Measurements from ENCODE around the gene PRKAB1. TPM values are rescaled to one million over a fixed set of nuclear protein-coding genes. Genes with fewer than 3 reads are reported as not detected.
A peak's percentile ranks its signal among the peaks of the same experiment; 100 is the strongest.

Gene PRKAB1
- total RNA-seq, 1 donor from 2014 or later: 30.3 TPM

- intact Hi-C loops (cut with micrococcal nuclease): loop anchor here (1.0 to 5.0 kb wide), 4 partner anchors 210 to 1295 kb away; partner anchors contain the start of genes CIT and TAOK3
- Mint-ChIP-seq H3K4me1 (ENCODE audit: low read depth) (peaks cover 42% of the 10 kb centered on the region), H3K9me3 (no peaks in the 10 kb centered on the region), H3K27me3 (ENCODE audit: insufficient read depth) (peaks cover 5% of the 10 kb centered on the region), H3K27ac (peak overlapping the region; percentile 81), H3K4me3 (peak overlapping the region; percentile 95), H3K36me3 (ENCODE audit: low read depth) (peaks cover 25% of the 10 kb centered on the region)
- DNase-seq (ENCODE audit: low spot score): no peak
These were observed 895 bp upstream of the PRKAB1 start for GRCh38 chr12:119666900-119667576.

DNA sequence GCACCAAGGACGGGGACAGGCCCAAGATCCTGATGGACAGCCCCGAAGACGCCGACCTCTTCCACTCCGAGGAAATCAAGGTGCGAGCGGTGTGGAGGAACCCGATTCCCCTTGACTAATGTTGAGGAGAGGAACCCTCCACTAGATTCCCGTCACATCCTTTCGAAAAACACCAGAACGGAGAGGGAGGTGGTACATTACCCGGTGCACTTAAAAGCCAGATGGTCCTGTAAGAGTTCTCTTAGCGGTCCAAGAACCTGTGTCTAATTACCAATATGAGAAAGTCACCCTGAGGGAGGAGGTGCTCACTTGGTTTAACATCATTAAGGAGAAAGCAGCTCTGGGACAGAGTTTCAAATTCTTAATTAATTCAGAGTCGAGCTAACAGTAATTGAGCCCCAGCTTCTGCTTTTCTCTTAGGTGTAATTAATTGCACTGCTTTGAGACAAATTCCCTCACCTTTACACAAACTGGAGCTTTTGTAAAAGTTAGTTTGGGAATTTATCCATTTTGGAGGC lies 450 bp downstream of the PRKAB1 start:
- Mint-ChIP-seq H3K27me3 (ENCODE audit: insufficient read depth) (no peaks in the 10 kb centered on the region), H3K4me1 (ENCODE audit: low read depth) (peaks cover 56% of the 10 kb centered on the region), H3K4me3 (peak overlapping the region; percentile 95), H3K36me3 (ENCODE audit: low read depth) (peaks cover 38% of the 10 kb centered on the region), H3K27ac (peak overlapping the region; percentile 82), H3K9me3 (no peaks in the 10 kb centered on the region)
- DNase-seq (ENCODE audit: low spot score): no peak
- intact Hi-C loops (cut with micrococcal nuclease): loop anchor here (5.0 kb wide), 3 partner anchors 209 to 1296 kb away; partner anchors contain the start of genes CIT and TAOK3

- Mint-ChIP-seq H3K27ac (peak overlapping the region; percentile 80), H3K4me1 (ENCODE audit: low read depth) (peaks cover 71% of the 10 kb centered on the region), H3K36me3 (ENCODE audit: low read depth) (peaks cover 49% of the 10 kb centered on the region), H3K27me3 (ENCODE audit: insufficient read depth) (no peaks in the 10 kb centered on the region), H3K4me3 (peak overlapping the region; percentile 82), H3K9me3 (no peaks in the 10 kb centered on the region)
- no peak for DNase-seq (ENCODE audit: low spot score)
- intact Hi-C loops (cut with micrococcal nuclease): loop anchor here (5.0 kb wide), 3 partner anchors 207 to 1298 kb away; partner anchors contain the start of genes CIT and TAOK3
These were observed 2.0 kb downstream of the PRKAB1 start for GRCh38 chr12:119669744-119670472.

DNA sequence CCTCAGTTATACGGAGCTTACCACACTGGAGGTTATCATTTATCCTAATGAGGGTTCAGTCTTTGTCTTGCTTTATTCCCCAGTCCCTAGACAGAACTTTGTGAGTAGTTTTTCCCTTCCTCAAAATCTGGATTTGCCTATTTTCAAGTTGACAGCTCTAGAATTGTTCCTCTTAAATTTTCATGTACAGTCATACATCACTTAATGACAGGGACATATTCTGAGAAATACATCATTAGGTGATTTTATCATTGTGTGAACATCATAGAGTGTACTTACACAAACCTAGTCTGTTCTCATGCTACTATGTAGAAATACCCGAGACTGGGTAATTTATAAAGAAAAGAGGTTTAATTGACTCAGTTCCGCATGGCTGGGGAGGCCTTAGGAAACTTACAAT lies 3.1 kb downstream of the PRKAB1 start:
- DNase-seq (ENCODE audit: low spot score): no peak
- peak overlapping the region; percentile 16 for H3K4me3 Mint-ChIP-seq
- peaks cover 58% of the 10 kb centered on the region for H3K36me3 Mint-ChIP-seq (ENCODE audit: low read depth)
- no peaks in the 10 kb centered on the region for H3K9me3 Mint-ChIP-seq
- intact Hi-C loops (cut with micrococcal nuclease): no loop called here
- no peaks in the 10 kb centered on the region for H3K27me3 Mint-ChIP-seq (ENCODE audit: insufficient read depth)
- H3K27ac Mint-ChIP-seq: peak overlapping the region; percentile 80
- H3K4me1 Mint-ChIP-seq (ENCODE audit: low read depth): peaks cover 70% of the 10 kb centered on the region

DNA sequence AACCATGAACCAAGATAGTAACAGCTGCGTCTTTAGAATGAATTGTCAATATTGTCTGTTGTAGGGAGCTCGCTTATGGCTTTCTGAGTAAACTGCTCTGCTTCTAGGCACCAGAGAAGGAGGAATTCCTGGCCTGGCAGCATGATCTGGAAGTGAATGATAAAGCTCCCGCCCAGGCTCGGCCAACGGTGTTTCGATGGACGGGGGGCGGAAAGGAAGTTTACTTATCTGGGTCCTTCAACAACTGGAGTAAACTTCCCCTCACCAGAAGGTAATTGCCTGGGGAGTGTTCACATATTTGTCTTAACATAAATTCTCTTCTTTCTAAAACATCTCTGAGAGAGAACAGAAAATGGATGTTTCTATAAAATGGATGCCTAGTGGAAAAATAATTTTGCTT lies 4.3 kb downstream of the PRKAB1 start:
- Mint-ChIP-seq H3K9me3 (no peaks in the 10 kb centered on the region), H3K4me1 (ENCODE audit: low read depth) (peaks cover 58% of the 10 kb centered on the region), H3K27me3 (ENCODE audit: insufficient read depth) (no peaks in the 10 kb centered on the region), H3K27ac (peak overlapping the region; percentile 85), H3K36me3 (ENCODE audit: low read depth) (peaks cover 69% of the 10 kb centered on the region), H3K4me3 (no peak overlapping the region)
- DNase-seq (ENCODE audit: low spot score): no peak
- intact Hi-C loops (cut with micrococcal nuclease): no loop called here

DNA sequence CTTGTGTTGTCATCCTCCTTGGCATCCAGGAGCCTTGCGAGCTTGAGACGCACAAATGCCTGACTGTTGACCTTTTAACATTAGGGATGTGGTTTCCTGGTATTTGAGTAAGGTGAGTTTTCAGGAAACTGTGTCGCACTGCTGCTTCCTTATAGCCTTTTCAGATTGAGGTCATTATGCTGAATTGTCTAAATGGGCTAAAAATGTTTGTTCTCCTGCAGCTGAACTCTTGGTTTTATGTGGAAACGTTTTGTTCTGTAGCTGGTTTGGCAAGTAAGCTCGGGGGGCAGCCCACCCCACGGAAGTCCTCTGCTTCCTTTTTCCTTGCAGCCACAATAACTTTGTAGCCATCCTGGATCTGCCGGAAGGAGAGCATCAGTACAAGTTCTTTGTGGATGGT lies 5.7 kb downstream of the PRKAB1 start:
- Mint-ChIP-seq H3K4me1 (ENCODE audit: low read depth) (peaks cover 55% of the 10 kb centered on the region), H3K36me3 (ENCODE audit: low read depth) (peaks cover 75% of the 10 kb centered on the region), H3K27me3 (ENCODE audit: insufficient read depth) (no peaks in the 10 kb centered on the region), H3K27ac (peak overlapping the region; percentile 85), H3K9me3 (no peaks in the 10 kb centered on the region), H3K4me3 (peak overlapping the region; percentile 63)
- DNase-seq (ENCODE audit: low spot score): no peak
- intact Hi-C loops (cut with micrococcal nuclease): no loop called here

- intact Hi-C loops (cut with micrococcal nuclease): no loop called here
- H3K4me3 Mint-ChIP-seq: no peak overlapping the region
- peaks cover 81% of the 10 kb centered on the region for H3K36me3 Mint-ChIP-seq (ENCODE audit: low read depth)
- no peaks in the 10 kb centered on the region for H3K9me3 Mint-ChIP-seq
- no peak overlapping the region for H3K27ac Mint-ChIP-seq
- DNase-seq (ENCODE audit: low spot score): no peak
- H3K27me3 Mint-ChIP-seq (ENCODE audit: insufficient read depth): no peaks in the 10 kb centered on the region
- peaks cover 54% of the 10 kb centered on the region for H3K4me1 Mint-ChIP-seq (ENCODE audit: low read depth)
These were observed 6.6 kb downstream of the PRKAB1 start for GRCh38 chr12:119674560-119674959.

DNA sequence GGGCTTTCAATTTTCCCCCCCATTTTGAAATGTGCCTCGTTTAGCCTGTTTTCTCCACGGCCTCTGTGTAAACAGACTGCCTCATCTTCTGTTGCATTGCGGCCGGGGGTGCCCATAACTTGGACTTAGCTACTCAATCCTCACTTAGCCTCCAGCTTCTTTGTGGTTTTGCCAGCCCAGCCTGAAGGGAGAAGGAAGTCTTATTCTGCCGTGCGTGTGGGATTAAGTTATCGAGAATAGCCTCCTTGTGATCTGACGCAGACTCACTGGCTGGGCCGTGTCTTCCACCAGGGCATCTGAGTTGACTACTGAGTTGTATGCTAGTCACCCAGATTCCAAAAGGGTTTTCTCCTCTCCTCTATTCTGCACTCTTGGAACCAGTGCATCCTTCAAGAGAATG lies 8.1 kb downstream of the PRKAB1 start:
- H3K27me3 Mint-ChIP-seq (ENCODE audit: insufficient read depth): no peaks in the 10 kb centered on the region
- H3K4me3 Mint-ChIP-seq: no peak overlapping the region
- DNase-seq (ENCODE audit: low spot score): no peak
- H3K4me1 Mint-ChIP-seq (ENCODE audit: low read depth): peaks cover 40% of the 10 kb centered on the region
- no peak overlapping the region for H3K27ac Mint-ChIP-seq
- no peaks in the 10 kb centered on the region for H3K9me3 Mint-ChIP-seq
- intact Hi-C loops (cut with micrococcal nuclease): no loop called here
- peaks cover 78% of the 10 kb centered on the region for H3K36me3 Mint-ChIP-seq (ENCODE audit: low read depth)

- Mint-ChIP-seq H3K27ac (peak overlapping the region; percentile 36), H3K27me3 (ENCODE audit: insufficient read depth) (no peaks in the 10 kb centered on the region), H3K36me3 (ENCODE audit: low read depth) (peaks cover 73% of the 10 kb centered on the region), H3K4me1 (ENCODE audit: low read depth) (peaks cover 34% of the 10 kb centered on the region), H3K9me3 (no peaks in the 10 kb centered on the region), H3K4me3 (no peak overlapping the region)
- no peak for DNase-seq (ENCODE audit: low spot score)
- intact Hi-C loops (cut with micrococcal nuclease): no loop called here
These were observed 8.6 kb downstream of the PRKAB1 start for GRCh38 chr12:119676573-119676972.

DNA sequence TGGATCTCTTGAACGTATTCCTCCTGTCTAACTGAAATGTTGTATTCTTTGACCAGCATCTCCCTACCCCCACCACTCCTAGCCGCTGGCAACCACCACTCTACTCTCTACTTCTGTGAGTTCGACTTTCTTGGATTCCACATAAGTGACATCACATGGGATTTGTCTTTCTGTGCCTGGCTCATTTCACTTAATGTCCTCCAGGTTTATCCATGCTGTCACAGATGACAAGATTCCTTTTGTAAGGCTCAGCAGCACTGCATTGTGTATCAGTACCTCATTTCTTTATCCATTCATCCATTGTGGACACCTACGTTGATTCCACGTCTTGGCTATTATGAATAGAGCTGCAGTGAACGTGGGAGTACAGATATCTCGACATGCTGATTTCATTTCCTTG lies 10.5 kb downstream of the PRKAB1 start:
- intact Hi-C loops (cut with micrococcal nuclease): no loop called here
- H3K4me3 Mint-ChIP-seq: no peak overlapping the region
- H3K27me3 Mint-ChIP-seq (ENCODE audit: insufficient read depth): no peaks in the 10 kb centered on the region
- peaks cover 58% of the 10 kb centered on the region for H3K36me3 Mint-ChIP-seq (ENCODE audit: low read depth)
- no peak for DNase-seq (ENCODE audit: low spot score)
- H3K4me1 Mint-ChIP-seq (ENCODE audit: low read depth): peaks cover 34% of the 10 kb centered on the region
- H3K27ac Mint-ChIP-seq: no peak overlapping the region
- no peaks in the 10 kb centered on the region for H3K9me3 Mint-ChIP-seq

- H3K4me1 Mint-ChIP-seq (ENCODE audit: low read depth): peaks cover 33% of the 10 kb centered on the region
These were observed 11.1 kb downstream of the PRKAB1 start for GRCh38 chr12:119679081-119679480.

GRCh38 chr12:119679490-119679889 lies 11.6 kb downstream of the PRKAB1 start:
- Mint-ChIP-seq H3K36me3 (ENCODE audit: low read depth) (peaks cover 53% of the 10 kb centered on the region), H3K9me3 (no peaks in the 10 kb centered on the region)

More at GRCh38 chr12:119679081-119679480, 11.1 kb downstream of the PRKAB1 start:
- Mint-ChIP-seq H3K4me3 (no peak overlapping the region), H3K36me3 (ENCODE audit: low read depth) (peaks cover 56% of the 10 kb centered on the region), H3K27ac (no peak overlapping the region), H3K9me3 (no peaks in the 10 kb centered on the region), H3K27me3 (ENCODE audit: insufficient read depth) (no peaks in the 10 kb centered on the region)
- DNase-seq (ENCODE audit: low spot score): no peak
- intact Hi-C loops (cut with micrococcal nuclease): no loop called here

GRCh38 chr12:119681111-119681510 lies 13.2 kb downstream of the PRKAB1 start:
- no peak for DNase-seq (ENCODE audit: low spot score)
- Mint-ChIP-seq H3K9me3 (no peaks in the 10 kb centered on the region), H3K27ac (no peak overlapping the region), H3K27me3 (ENCODE audit: insufficient read depth) (no peaks in the 10 kb centered on the region), H3K36me3 (ENCODE audit: low read depth) (peaks cover 42% of the 10 kb centered on the region), H3K4me3 (no peak overlapping the region), H3K4me1 (ENCODE audit: low read depth) (peaks cover 23% of the 10 kb centered on the region)
- intact Hi-C loops (cut with micrococcal nuclease): no loop called here

More at GRCh38 chr12:119679490-119679889, 11.6 kb downstream of the PRKAB1 start:
- peaks cover 29% of the 10 kb centered on the region for H3K4me1 Mint-ChIP-seq (ENCODE audit: low read depth)
- no peak for DNase-seq (ENCODE audit: low spot score)
- H3K27me3 Mint-ChIP-seq (ENCODE audit: insufficient read depth): no peaks in the 10 kb centered on the region
- no peak overlapping the region for H3K27ac Mint-ChIP-seq
- intact Hi-C loops (cut with micrococcal nuclease): no loop called here
- H3K4me3 Mint-ChIP-seq: no peak overlapping the region
